ENCODE measurements around the gene CCDC192.

CCDC192 gene

GRCh38 chr5:127987354-127988145 lies 284.4 kb downstream of the CCDC192 start:
- H3K27ac ChIP-seq, result peak overlapping the region; percentile 19; the same call in 1 of the 2 replicates
- TF ChIP-seq, protein P1, sequence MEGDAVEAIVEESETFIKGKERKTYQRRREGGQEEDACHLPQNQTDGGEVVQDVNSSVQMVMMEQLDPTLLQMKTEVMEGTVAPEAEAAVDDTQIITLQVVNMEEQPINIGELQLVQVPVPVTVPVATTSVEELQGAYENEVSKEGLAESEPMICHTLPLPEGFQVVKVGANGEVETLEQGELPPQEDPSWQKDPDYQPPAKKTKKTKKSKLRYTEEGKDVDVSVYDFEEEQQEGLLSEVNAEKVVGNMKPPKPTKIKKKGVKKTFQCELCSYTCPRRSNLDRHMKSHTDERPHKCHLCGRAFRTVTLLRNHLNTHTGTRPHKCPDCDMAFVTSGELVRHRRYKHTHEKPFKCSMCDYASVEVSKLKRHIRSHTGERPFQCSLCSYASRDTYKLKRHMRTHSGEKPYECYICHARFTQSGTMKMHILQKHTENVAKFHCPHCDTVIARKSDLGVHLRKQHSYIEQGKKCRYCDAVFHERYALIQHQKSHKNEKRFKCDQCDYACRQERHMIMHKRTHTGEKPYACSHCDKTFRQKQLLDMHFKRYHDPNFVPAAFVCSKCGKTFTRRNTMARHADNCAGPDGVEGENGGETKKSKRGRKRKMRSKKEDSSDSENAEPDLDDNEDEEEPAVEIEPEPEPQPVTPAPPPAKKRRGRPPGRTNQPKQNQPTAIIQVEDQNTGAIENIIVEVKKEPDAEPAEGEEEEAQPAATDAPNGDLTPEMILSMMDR (conservative IDR thresholded peaks at IDR 0.05), result no peak
- no peak for TF ChIP-seq ZFX (IDR thresholded peaks at IDR 0.05)

DNA sequence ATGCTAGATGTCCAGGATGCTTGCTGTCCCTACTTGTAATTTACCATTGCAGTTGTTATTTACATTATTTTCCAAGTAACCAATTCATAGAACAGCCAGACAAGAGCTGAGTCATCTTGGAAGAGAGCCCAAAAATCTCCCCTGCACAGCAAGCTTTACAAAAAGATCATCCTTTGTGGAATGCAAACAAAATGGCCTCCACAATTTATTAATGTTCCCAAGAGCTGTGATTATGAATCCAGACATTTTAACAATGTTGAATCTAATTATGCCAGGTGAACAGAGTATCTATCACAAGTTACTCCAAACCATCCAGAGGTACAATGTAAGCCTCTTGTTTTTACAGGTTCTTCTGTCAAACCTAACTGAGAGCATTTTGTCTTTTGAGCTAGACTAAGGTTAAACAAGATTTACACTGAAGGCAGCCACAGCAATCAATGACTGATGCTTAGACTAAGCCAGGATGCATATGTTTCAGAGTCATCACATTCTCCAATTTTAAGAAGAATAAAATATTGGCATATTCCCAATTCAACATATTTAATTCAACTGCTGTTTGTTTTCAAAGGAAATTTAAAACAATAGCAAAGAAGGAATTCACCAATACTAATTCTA lies 285.1 kb downstream of the CCDC192 start:
- peak overlapping the region; percentile 19; the same call in 1 of the 2 replicates for H3K27ac ChIP-seq

More for the DNA sequence above, 285.1 kb downstream of the CCDC192 start:
- TF ChIP-seq ZFX (IDR thresholded peaks at IDR 0.05), result no peak
- TF ChIP-seq, protein P1 (conservative IDR thresholded peaks at IDR 0.05), result no peak
